IPS DF 4.7 (cell line): ENCODE results near the gene RETN.
"Not testable (repeated sequence)": the region's sequence is repeated elsewhere in the genome, so short reads cannot be mapped to it uniquely, and the experiment has no call there.

ENCODE experiments used
- DNase-seq: peaks from one replicate; pipeline ENCODE4 v3.0.0-alpha.2; 2013; ENCODE audit warnings: low spot score; ENCODE audit errors: extremely low read depth

Gene RETN

DNA sequence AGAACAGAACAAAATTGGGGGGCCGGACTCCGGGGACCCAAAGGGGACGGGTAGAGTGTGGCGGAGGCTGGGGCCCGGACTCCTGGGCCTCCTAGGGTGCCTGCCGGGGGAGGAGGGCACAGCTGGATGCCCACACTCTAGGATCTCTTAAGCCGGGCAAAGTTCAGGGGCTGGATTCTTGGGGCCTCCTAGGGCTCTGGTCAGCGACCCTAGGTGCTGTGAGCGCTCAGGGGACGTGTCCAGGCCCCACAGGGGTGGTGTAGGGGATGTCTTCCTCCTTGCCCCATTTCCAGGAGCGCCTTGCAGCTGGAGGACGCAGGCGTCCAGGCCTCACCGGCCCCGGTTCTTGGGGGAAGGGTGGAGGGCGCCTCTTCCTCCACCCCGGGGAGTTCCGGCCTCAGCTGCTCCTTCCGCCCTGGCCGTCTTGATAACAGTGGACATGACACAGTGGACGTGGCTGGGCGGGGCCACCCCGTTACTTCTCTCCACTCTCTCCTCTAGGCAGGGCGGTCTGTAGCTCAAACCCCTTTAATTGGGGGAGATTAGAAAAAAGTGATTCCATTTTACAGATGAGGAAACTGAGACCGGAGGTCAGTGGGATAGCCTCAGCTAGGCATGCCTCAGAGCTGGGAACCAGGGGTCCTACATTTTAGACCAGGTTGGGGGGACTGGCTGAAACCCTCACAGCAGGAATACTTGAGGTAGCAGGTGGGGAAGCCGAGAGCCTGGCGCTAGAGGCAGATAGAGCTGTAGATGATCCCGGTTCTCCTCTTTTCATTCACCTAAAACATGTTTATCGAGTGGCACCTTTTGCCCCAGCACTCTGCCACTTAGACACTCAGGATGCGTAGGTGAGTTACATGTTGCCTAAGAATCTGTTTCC lies 31.2 kb upstream of the RETN start:
- no peak for DNase-seq

DNA sequence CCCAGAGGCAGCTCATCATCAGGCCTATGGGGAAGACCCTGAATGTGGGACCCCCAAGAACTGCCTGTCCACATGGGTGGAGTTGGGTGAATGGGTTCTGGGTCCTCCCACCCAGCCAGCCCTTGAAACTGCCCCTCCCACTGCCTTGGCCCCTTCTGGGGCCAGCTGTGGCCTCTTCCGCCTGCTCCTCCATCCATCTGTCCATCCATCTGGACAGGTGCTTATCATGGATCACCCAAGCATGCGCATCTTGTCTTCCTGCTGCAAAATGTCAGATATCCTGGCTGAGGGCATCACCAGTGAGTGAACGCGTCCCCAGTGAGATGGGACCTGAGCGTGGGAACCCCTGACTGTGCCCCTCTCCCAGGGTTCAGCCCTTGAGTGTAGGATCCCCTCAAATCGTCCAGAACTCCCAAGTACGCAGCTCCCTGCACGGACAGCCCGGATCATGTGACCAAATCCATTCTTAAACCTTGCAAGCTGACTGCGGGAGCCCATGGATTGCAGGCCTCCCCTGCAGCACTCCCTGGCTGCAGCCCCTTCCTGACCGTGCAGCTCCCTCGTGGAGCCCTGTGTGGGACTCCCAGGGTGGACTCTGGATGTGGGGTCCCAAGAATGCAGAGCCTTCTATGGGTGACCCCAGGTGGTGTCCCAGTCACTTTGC lies 29.9 kb upstream of the RETN start:
- no peak for DNase-seq

DNA sequence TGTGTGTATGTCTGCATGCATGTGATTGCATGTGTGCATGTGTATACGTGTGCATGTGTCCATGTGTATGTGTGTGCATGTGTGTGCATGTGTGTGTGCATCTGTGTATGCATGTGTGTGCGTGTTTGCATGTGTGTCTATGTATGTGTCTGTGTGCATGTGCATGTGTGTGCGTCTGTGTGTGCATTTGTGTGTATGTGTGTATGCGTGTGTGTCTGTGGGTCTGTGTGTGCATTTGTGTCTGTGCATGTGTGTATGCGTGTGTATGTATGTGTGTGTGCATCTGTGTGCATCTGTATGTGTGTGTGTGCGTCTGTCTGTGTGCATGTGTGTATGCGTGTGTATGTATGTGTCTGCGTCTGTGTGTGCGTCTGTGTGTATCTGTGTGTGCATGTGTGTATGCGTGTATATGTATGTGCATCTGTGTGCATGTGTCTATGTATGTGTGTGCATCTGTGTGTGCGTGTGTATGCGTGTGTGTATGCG lies 28.9 kb upstream of the RETN start:
- no peak for DNase-seq

DNA sequence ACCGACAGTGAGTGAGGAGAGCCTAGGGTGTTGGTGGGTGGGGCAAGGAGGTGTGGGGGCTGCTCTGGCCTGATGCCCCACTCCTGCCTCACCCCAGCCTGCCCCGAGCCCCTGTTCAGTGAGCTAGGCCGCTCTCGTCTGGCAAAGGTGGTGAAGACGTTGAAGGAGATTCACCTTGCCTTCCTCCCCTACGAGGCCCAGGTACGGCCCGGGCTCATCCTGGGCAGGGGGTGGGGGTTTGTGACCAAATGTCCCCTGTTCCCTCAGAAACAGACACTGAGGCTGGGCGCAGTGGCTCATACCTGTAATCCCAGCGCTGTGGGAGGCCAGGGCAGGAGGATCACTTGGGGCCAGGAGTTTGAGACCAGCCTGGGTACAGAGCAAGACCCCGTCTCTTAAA lies 28.0 kb upstream of the RETN start:
- DNase-seq, result no peak

DNA sequence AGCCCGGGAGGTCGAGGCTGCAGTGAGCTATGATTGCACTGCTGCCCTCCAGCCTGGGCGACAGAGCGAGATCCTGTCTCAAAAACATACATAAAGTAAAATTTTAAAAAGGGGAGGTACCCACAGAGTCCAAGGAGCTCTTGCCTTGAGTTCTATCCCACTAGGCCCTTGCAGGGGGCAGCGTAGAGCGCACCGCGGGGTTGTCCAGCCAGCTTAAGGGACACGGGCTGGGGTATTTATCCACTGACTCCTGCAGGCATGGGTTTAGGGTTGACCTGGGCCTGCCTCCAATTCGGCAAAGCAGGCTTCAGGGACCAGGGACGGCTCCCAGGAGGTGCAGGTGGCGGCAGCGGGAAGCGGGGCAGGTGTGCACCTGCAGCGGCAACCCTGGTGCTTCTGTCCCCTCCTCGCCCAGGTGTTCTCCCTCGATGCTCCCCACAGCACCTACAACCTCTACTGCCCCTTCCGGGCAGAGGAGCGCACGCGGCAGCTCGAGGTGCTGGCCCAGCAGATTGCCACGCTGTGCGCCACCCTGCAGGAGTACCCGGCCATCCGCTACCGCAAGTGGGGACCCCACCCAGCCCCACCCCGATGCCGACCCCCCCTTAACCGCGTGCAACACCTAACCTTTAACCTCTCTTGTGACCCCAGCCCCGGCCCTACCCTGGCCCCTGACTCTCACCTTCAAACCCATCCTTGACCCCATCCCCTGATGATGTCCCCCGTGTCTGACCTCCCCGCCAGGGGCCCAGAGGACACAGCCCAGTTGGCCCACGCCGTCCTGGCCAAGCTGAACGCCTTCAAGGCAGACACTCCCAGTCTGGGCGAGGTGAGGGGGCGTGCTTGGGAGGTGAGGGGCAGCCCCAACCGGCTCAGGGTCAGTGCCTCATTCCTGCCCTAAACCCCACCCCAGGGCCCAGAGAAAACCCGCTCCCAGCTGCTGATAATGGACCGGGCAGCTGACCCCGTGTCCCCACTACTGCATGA lies 27.3 kb upstream of the RETN start:
- DNase-seq, result no peak

DNA sequence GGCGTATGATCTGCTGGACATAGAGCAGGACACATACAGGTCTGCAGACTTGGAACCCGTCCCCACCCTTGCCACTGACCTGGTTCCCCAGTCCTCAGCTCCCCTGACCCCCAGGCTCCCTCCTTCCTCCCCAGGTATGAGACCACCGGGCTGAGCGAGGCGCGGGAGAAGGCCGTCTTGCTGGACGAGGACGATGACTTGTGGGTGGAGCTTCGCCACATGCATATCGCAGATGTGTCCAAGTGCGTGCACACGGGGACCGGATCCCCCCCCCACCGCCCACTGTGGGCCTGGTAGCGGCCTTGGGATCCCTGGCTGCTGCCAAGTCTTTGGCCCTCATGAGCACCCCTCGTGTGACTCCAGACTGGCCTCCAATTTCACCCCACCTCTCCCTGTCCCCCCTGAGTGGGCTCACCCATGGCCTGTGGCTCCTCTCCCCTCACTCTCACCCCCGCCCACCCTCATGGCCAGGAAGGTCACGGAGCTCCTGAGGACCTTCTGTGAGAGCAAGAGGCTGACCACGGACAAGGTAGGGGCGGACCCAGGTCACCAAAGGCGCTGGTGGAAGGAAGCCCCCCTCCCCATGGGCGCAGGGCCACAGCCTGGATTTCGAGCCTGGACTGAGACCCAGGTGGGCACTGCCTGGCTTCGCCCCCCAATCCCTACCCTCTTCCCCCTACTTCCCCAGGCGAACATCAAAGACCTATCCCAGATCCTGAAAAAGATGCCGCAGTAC lies 26.4 kb upstream of the RETN start:
- no peak for DNase-seq

DNA sequence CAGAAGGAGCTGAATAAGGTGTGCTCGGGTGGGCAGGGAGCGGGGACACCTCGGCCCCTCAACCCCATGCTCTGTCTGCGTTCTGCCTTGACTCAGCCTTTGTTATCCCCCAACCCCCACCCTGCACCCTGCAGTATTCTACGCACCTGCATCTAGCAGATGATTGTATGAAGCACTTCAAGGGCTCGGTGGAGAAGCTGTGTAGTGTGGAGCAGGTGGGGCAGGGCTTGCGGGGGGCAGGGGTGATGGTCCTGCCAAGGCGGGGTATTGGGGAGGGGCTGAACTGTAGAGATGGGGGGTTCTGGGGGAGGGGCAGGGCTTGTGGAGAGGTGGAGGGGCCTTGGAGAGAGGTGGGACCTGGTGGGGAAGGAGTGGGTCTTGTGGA lies 25.8 kb upstream of the RETN start:
- no peak for DNase-seq

DNA sequence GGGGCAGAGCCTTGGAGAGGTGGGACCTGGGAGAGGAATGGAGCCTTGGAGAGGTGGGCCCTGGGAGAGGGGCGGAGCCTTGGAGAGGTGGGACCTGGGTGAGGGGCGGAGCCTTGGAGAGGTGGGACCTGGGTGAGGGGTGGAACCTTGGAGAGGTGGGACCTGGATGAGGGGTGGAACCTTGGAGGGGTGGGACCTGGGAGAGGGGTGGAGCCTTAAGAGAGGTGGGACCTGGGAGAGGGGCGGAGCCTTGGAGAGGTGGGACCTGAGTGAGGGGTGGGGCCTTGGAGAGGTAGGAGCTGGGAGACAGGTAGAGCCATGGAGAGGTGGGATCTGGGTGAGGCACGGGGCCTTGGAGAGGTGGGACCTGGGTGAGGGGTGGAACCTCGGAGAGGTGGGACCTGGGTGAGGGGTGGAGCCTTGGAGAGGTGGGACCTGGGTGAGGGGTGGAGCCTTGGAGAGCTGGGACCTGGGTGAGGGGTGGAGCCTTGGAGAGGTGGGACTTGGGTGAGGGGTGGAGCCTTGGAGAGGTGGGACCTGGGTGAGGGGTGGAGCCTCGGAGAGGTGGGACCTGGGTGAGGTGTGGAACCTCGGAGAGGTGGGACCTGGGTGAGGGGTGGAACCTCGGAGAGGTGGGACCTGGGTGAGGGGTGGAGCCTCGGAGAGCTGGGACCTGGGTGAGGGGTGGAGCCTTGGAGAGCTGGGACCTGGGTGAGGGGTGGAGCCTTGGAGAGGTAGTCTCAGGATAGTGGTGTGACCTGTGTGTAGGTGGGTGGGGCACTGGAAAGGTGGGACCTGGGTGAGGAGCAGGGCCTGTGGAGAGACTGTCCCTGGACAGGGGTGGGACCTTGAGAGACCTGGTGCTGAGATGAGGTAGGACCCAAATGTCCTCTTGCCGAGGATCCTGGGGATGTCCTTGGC lies 25.0 kb upstream of the RETN start:
- DNase-seq, result not testable (repeated sequence)

DNA sequence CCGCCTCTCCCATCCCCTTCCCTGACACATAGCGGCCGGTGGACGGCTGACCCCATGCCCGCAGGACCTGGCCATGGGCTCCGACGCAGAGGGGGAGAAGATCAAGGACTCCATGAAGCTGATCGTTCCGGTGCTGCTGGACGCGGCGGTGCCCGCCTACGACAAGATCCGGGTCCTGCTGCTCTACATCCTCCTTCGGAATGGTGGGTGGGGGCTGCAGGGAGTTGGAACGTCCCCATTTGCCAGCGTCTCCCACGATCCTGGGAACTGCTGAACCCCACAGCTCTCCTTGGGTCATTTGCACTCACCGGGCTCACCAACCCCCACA lies 24.3 kb upstream of the RETN start:
- DNase-seq, result no peak

DNA sequence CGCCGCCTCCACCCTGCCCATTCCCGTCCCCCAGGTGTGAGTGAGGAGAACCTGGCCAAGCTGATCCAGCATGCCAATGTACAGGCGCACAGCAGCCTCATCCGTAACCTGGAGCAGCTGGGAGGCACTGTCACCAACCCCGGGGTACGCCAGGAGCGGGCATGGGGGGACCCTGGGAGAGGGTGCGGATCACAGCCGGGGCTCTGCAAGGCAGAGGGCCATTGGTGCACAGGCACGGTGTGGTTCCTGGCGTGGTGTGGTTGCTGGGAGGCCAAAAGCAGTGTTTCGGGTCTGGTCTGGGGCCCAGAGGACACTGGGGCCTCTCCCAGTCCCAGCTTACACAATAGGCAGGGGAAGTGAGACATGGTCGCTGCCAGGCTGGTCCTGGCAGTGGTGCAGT lies 23.7 kb upstream of the RETN start:
- no peak for DNase-seq

DNA sequence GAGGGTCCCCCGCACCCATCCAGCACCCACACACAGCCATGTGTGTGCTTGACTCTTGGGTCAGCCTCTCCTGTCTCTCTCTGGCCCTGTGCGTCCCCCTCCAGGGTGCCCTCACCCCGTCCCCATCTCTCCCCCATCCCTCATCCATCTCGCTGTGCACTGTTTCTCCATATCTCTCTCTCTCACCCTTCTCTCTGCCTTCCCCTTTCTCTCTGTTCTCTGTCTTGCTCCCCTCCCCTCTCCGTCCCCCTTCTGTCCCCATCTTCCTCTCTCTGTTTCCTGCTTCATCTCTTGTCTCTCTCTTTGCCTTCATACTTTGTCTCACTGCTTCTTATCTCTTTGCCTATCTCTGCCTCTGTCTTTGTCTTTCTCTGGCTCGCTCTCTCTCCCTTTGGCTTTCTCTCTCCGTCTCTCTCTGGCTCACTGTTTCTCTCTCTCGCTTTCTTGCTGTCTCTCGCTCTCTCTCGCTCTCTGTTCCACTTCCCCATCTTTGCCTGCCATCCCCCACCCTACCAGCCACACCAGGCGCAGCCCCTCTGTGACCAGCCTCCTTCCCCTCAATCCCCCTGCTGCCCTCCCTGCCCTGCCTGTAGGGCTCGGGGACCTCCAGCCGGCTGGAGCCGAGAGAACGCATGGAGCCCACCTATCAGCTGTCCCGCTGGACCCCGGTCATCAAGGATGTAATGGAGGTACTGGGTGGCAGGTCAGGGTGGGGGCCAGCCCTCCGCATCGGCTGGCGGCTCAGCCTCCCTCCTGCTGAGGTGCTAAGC lies 23.0 kb upstream of the RETN start:
- no peak for DNase-seq

DNA sequence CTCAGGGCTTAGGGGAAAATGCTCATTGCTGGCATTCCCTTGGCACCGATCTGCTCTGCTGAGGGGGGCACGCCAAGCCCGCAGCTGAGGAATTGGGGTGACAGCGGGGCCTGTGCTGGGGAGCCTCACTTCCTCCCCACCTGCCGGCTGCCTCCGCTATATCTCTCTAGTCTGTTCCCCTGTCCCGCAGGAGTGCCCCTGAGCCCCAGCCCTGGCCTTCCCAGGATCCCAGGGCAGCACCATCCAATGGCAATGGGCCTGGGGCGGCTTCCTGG lies 22.5 kb upstream of the RETN start:
- DNase-seq, result no peak

DNA sequence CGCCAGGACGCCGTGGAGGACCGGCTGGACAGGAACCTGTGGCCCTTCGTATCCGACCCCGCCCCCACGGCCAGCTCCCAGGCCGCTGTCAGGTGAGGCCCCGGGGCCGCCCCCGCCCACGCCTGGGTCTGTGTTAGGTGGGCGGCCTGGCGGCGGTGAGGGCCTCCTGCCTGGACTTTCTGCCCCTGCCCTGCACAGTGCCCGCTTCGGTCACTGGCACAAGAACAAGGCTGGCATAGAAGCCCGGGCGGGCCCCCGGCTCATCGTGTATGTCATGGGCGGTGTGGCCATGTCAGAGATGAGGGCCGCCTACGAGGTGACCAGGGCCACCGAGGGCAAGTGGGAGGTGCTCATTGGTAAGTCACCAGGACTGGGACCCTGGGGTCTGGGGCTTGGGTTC lies 21.7 kb upstream of the RETN start:
- no peak for DNase-seq

DNA sequence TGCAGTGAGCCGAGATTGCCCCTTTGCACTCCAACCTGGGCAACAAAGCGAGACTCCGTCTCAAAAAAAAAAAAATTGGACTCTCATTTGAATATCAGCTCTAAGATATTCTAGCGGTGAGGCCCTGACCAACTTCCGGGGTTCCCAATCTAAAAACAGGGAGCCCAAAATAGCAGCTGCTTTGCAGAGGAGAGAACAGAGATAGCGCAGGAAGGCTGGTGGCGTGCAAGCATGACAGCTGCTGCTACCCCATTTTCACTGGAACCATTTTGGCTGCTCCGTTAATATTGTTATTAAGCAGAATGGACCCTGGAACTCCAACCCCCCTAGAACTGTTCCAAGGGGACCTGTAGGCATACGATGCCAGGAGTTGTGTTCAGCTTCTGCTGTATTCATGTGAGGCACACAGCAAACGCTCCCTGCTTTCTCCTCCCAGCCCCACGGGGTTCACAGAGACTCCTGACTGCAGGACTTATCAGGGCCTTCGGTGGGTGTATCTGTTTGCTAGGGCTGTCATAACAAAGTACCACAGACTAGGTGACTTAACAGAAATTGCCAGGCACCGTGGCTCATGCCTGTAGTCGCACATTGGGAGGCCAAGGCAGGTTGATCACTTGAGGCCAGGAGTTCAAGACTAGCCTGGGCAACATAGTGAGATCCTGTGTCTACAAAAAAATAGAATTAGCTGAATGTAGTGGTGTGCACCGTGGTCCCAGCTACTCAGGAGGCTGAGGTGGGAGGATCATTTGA lies 20.4 kb upstream of the RETN start:
- DNase-seq, result no peak

DNA sequence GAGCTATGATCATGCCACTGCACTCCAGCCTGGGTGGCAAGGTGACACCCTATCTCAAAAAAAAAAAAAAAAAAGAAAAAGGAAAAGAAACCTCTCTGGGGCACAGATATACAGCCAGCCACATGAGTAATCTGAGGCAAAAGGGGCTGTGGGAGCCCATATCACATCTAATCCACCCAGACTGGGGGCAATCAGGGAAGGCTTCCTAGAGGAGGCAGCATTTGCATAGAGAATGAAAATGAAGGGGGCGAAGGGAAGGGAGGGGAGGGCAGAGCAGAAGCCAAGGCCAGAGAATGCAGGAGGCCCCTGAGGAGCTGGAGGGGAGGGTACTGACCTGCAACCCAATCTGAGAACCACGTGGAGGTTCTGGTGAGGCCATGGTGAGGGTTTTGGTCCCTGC lies 18.7 kb upstream of the RETN start:
- no peak for DNase-seq

DNA sequence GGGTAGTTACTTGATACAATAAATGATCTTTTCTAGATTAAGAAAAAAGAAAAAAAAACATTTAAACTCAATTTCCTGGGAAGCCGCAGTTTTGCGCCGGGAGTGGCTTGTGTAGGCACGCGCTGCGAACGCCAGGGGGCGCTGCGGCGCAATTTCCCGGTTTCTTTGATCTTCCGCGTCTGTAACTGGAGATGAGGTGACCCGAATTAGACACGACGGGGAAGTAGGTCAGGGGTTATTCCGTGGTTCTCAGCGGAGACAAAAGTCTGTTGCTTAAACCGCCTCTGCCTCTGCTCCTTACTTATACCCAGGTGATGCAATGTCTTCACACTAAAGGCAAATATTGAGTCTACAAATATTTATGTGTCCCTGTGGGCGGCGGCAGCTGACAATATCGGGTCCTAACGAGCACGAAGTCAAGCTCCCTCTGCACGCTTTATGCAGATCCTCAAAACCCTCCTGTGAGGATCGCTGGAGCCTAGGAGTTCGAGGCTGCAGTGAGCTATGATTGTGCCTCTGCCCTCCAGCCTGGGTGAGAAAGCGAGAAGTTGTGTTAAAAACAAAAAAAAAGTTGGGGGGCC lies 16.7 kb upstream of the RETN start:
- DNase-seq, result no peak

DNA sequence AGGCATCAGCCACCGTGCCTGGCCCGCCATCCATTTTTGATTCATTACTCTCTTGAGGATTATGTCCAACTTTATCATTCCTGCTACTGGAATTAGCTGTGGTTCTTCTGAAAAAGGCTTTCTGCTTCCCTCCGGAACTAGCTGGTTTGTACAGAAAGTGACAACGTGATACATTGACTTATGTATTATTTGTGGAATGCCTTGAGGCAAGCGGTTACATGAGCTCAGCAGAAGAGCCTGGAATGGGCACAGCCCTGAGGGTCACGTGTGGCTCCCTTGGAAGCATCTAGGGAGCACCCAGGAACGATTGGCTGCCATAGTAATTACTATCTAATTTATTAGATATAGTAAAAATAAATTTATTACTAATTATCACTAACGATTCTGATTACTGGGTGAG lies 14.4 kb upstream of the RETN start:
- no peak for DNase-seq

DNA sequence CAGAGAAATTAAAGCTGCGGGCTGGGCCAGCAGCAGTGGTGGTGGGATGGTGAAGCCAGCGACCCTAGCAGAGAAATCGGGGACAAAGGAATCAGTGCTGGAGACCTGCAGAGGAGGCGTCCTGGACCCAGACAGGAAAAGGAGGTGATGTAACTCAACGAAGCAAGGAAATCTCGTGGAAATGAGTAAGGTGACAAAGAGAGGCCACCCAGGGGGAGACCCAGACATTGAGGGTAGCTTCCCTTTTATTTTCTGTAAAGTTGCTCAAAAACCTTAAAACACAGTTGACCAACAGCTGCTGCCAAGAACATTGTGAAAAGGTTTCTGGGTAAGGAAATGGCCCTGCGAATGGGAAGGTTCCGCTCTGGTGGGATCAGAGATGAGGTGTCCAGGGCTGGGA lies 13.3 kb upstream of the RETN start:
- no peak for DNase-seq
